OCI-LY3 (cell line): Measurements from ENCODE around the gene C12orf50.

Experiments
- CTCF ChIP-seq: fragments of 200-600, 300-600 bp; sonication (generic); IDR thresholded peaks from 2 replicates; pipeline ENCODE4 v1.5.1; 2014; ENCODE audit warnings: antibody characterized with exemption, low read length, low read depth
- EZH2phosphoT487 ChIP-seq: fragments of 200-600 bp; shearing (Covaris generic); IDR thresholded peaks from 2 replicates; pipeline ENCODE4 v1.6.1; 2018; ENCODE audit warnings: antibody characterized with exemption, mixed run types, low read depth

GRCh38 chr12:88035907-88036289 lies 6.7 kb upstream of the C12orf50 start:
- TF ChIP-seq CTCF (no peak), EZH2phosphoT487 (no peak)
